GM23338 (cell line): ENCODE data around the gene MOGAT1. TPM values are rescaled to one million over a fixed set of nuclear protein-coding genes. Genes with fewer than 3 reads are reported as not detected.

ENCODE experiments used
- ATAC-seq: fragments of 200-7000 bp; cut with Tn5 transposase; 3 replicates; pipeline ENCODE4 v1.9.1; 2020
- DNase-seq: peaks from one replicate; pipeline ENCODE4 v3.0.0-alpha.2; 2015; ENCODE audit warnings: low spot score
- H2AFZ ChIP-seq: fragments of 200-600 bp; sonication (generic); 2 replicates; pipeline ENCODE4 v1.8.0; 2016; ENCODE audit warnings: antibody characterized with exemption, mild to moderate bottlenecking, moderate library complexity
- H3F3A ChIP-seq: fragments of 200-600 bp; sonication (generic); replicated peaks from 2 replicates; pipeline ENCODE4 v1.8.0; 2017; ENCODE audit warnings: antibody characterized with exemption, mixed run types, low read depth
- H3K27ac ChIP-seq: fragments of 200-600 bp; sonication (generic); 2 replicates; pipeline ENCODE4 v1.6.1; 2016; ENCODE audit warnings: low read depth
- H3K27me3 ChIP-seq: fragments of 200-600 bp; sonication (generic); 2 replicates; pipeline ENCODE4 v1.8.0; 2016; ENCODE audit warnings: mild to moderate bottlenecking, mixed run types, moderate library complexity; ENCODE audit not compliant: insufficient read depth
- H3K36me3 ChIP-seq: fragments of 200-600 bp; sonication (generic); 2 replicates; pipeline ENCODE4 v1.8.0; 2016; ENCODE audit warnings: mild to moderate bottlenecking; ENCODE audit not compliant: insufficient read depth
- H3K4me1 ChIP-seq: fragments of 200-600 bp; sonication (generic); 2 replicates; pipeline ENCODE4 v1.8.0; 2016; ENCODE audit warnings: mild to moderate bottlenecking, moderate library complexity; ENCODE audit not compliant: insufficient read depth
- H3K4me2 ChIP-seq: fragments of 200-600 bp; sonication (generic); 2 replicates; pipeline ENCODE4 v1.7.1; 2017; ENCODE audit warnings: mixed run types
- H3K4me3 ChIP-seq: fragments of 200-600 bp; sonication (generic); 2 replicates; pipeline ENCODE4 v1.6.1; 2016; ENCODE audit warnings: mixed run types
- H3K79me2 ChIP-seq: fragments of 200-600 bp; sonication (generic); replicated peaks from 2 replicates; pipeline ENCODE4 v1.8.0; 2017; ENCODE audit warnings: mild to moderate bottlenecking; ENCODE audit not compliant: insufficient read depth
- H3K9me2 ChIP-seq: fragments of 200-600 bp; sonication (generic); 2 replicates; pipeline ENCODE4 v1.8.0; 2017; ENCODE audit not compliant: insufficient read depth
- H4K20me1 ChIP-seq: fragments of 200-600 bp; sonication (generic); replicated peaks from 2 replicates; pipeline ENCODE4 v1.8.0; 2017; ENCODE audit warnings: mild to moderate bottlenecking; ENCODE audit not compliant: insufficient read depth
- H3K27ac Mint-ChIP-seq: 2 replicates; pipeline ENCODE4 v1.8.0; 2020; ENCODE audit warnings: inconsistent platforms, mild to moderate bottlenecking, moderate library complexity, mixed read lengths
- H3K27me3 Mint-ChIP-seq: 3 replicates; pipeline ENCODE4 v1.8.0; 2022; ENCODE audit warnings: low read depth, mild to moderate bottlenecking, moderate library complexity, mixed read lengths, inconsistent platforms; ENCODE audit not compliant: insufficient read depth, poor library complexity
- H3K36me3 Mint-ChIP-seq: 3 replicates; pipeline ENCODE4 v1.8.0; 2021; ENCODE audit warnings: low read depth, mild to moderate bottlenecking, inconsistent platforms, moderate library complexity, mixed read lengths
- H3K4me1 Mint-ChIP-seq: 3 replicates; pipeline ENCODE4 v1.8.0; 2020; ENCODE audit warnings: mild to moderate bottlenecking, inconsistent platforms, mixed read lengths
- H3K4me3 Mint-ChIP-seq: 3 replicates; pipeline ENCODE4 v1.8.0; 2021; ENCODE audit warnings: moderate library complexity, mild to moderate bottlenecking, inconsistent platforms, mixed read lengths
- H3K9me3 Mint-ChIP-seq: 3 replicates; pipeline ENCODE4 v1.8.0; 2020; ENCODE audit warnings: moderate library complexity, mild to moderate bottlenecking, inconsistent platforms, mixed read lengths
- CREB1 ChIP-seq: fragments of 250-450 bp; sonication (Bioruptor Pico); IDR thresholded peaks from 2 replicates; pipeline ENCODE4 v1.5.0; 2020; ENCODE audit warnings: low read depth, mild to moderate bottlenecking, moderate library complexity
- EZH2 ChIP-seq: fragments of 200-600 bp; sonication (generic); IDR thresholded peaks from one replicate; pipeline ENCODE4 v1.8.0; 2017; ENCODE audit warnings: antibody characterized with exemption, mild to moderate bottlenecking, low read depth; ENCODE audit not compliant: unreplicated experiment
- EZH2phosphoT487 ChIP-seq: fragments of 200-600 bp; sonication (generic); IDR thresholded peaks from one replicate; pipeline ENCODE4 v1.8.1; 2018; ENCODE audit warnings: antibody characterized with exemption; ENCODE audit not compliant: unreplicated experiment
- JUNB ChIP-seq: IDR thresholded peaks from one replicate; pipeline ENCODE4 v1.6.1; 2016; ENCODE audit warnings: antibody characterized with exemption; ENCODE audit not compliant: unreplicated experiment
- NANOG ChIP-seq: IDR thresholded peaks from 2 replicates; pipeline ENCODE4 v1.6.1; 2016; ENCODE audit warnings: antibody characterized with exemption, borderline replicate concordance
- POLR2AphosphoS5 ChIP-seq: IDR thresholded peaks from 2 replicates; pipeline ENCODE4 v1.6.1; 2016; ENCODE audit warnings: antibody characterized with exemption, low read depth
- STAT1 ChIP-seq: IDR thresholded peaks from one replicate; pipeline ENCODE4 v1.6.1; 2016; ENCODE audit warnings: antibody characterized with exemption; ENCODE audit not compliant: unreplicated experiment
- ZNF114 ChIP-seq: fragments of 250-450 bp; sonication (Bioruptor Pico); IDR thresholded peaks from 2 replicates; pipeline ENCODE4 v1.5.0; 2020; ENCODE audit warnings: mild to moderate bottlenecking, moderate library complexity
- ZNF331 ChIP-seq: fragments of 250-450 bp; sonication (Bioruptor Pico); IDR thresholded peaks from 2 replicates; pipeline ENCODE4 v1.5.0; 2020; ENCODE audit warnings: low read depth, mild to moderate bottlenecking, moderate library complexity
- polyA plus RNA-seq: library from polyadenylated mRNA; unstranded; fragments of >200 nt; fragmentation: Nextera tagmentation; extraction: Ambion mirVana; gene quantifications from 2 replicates; pipeline ENCODE4 v1.2.1, GENCODE V29; 2016
- total RNA-seq: library from RNA; depleted of rRNA; stranded (reverse); fragments of >200 nt; shearing (Covaris generic); gene quantifications from 2 replicates; pipeline ENCODE4 v1.2.3, GENCODE V29; 2014
- TF ChIP-seq, protein P1 (sequence below): fragments of 250-450 bp; sonication (Bioruptor Pico); IDR thresholded peaks from 2 replicates; pipeline ENCODE4 v1.5.0; 2020; ENCODE audit warnings: mild to moderate bottlenecking, moderate library complexity
- TF ChIP-seq, protein P2 (sequence below): IDR thresholded peaks from one replicate; pipeline ENCODE4 v1.6.1; 2018; ENCODE audit warnings: antibody characterized with exemption; ENCODE audit not compliant: unreplicated experiment

MOGAT1 gene
- total and polyA plus RNA-seq, 2 experiments from 2014 or later = 0.86 to 0.94 TPM

DNA sequence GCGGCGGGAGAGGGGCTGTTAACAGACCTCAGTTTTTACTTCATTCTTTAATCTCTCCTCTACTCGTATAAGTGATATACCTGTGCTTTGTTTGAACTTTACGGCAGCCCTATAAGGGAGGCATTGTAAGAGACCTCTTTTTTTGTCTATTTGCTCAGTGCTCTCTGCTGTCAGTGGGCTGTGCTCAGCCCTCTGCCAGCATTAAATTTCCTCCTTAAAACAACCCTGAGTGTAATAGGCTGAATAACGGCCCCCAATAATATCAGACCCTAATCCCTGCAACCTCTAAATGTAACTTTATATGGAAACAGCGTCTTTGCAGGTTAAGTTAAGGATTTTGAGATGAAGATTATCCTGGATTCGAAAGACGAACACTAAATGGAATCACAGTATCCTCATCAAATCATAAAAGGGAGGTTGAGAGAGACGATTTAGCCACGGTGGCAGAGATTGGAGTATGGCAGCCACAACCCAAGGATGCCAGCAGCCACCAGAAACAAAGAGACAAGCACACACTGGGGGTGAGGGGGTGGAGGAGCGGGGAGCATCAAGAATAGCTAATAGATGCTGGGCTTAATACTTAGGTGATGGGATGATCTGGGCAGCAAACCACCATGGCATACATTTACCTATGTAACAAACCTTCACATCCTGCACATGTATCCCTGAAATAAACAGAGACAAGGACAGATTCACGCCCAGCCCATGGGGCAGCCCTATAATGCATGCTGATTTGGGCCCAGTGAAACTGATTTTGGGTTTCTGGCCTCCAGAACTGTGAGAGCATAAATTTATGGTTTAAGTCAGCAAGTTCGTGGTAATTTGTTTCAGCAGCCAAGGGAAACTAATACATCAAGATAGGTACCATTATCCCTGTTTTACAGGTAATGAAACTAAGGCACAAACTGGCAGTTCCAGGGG, 14.7 kb upstream of the MOGAT1 start:
- no peaks in the 10 kb centered on the region for H3K27me3 ChIP-seq
- H3K4me1 Mint-ChIP-seq = peaks cover 21% of the 10 kb centered on the region; the same call in 2 of the 3 replicates
- H3K79me2 ChIP-seq = peaks cover 44% of the 10 kb centered on the region
- no peaks in the 10 kb centered on the region for H3K9me2 ChIP-seq
- H3K27me3 Mint-ChIP-seq = peaks cover 7% of the 10 kb centered on the region
- no peaks in the 10 kb centered on the region for H3K36me3 ChIP-seq
- no peak for TF ChIP-seq CREB1
- no peak for TF ChIP-seq ZNF114
- peak overlapping the region; percentile 88 for H3K4me2 ChIP-seq
- H3K4me3 ChIP-seq = peak overlapping the region; percentile 80
- H4K20me1 ChIP-seq = peaks cover 5% of the 10 kb centered on the region; the same call in 1 of the 2 replicates
- DNase-seq (peak; percentile 18), ATAC-seq (peak; percentile 68)
- H2AFZ ChIP-seq = peak overlapping the region; percentile 15; the same call in 1 of the 2 replicates
- peaks cover 13% of the 10 kb centered on the region; the same call in 1 of the 2 replicates for H3K4me1 ChIP-seq
- peaks cover 3% of the 10 kb centered on the region; the same call in 2 of the 3 replicates for H3K9me3 Mint-ChIP-seq
- H3K4me3 Mint-ChIP-seq = peak overlapping the region; percentile 100
- H3F3A ChIP-seq = no peaks in the 10 kb centered on the region
- peaks cover 6% of the 10 kb centered on the region; the same call in 2 of the 3 replicates for H3K36me3 Mint-ChIP-seq
- no peak overlapping the region for H3K27ac ChIP-seq
- H3K27ac Mint-ChIP-seq = peak overlapping the region; percentile 100

DNA sequence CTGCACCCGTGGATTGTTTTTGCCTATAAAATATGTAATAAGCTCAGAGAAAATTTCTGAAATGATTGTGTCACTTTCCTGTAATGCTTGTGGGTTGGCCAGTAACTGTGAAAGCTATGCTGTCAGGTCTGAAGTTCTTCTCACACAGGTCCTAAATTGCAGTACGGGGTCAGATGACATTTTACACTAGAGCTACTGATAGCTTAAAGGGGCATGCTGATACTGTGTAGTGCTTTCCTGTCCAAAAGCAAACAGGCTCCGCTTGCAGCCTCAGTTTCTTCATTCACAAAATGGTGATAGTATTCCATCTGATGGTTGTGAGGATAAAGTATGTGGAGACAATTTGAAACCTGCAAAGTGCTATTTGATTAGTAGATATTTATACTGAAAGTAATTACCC, 8.0 kb upstream of the MOGAT1 start:
- Mint-ChIP-seq H3K4me3 (no peak overlapping the region), H3K36me3 (no peaks in the 10 kb centered on the region), H3K27ac (no peak overlapping the region), H3K4me1 (peaks cover 7% of the 10 kb centered on the region; the same call in 2 of the 3 replicates), H3K27me3 (peaks cover 3% of the 10 kb centered on the region), H3K9me3 (peaks cover 3% of the 10 kb centered on the region; the same call in 2 of the 3 replicates)
- no peaks in the 10 kb centered on the region for H4K20me1 ChIP-seq
- H3K79me2 ChIP-seq = no peaks in the 10 kb centered on the region
- no peak overlapping the region for H3K4me2 ChIP-seq
- H3K4me3 ChIP-seq = no peak overlapping the region
- no peak overlapping the region for H2AFZ ChIP-seq
- no peaks in the 10 kb centered on the region for H3K9me2 ChIP-seq
- H3F3A ChIP-seq = no peaks in the 10 kb centered on the region
- no peaks in the 10 kb centered on the region for H3K36me3 ChIP-seq
- H3K27me3 ChIP-seq = no peaks in the 10 kb centered on the region
- H3K4me1 ChIP-seq = no peaks in the 10 kb centered on the region
- no peak overlapping the region for H3K27ac ChIP-seq
- no peak for DNase-seq
- no peak for ATAC-seq
- TF ChIP-seq, protein P1, sequence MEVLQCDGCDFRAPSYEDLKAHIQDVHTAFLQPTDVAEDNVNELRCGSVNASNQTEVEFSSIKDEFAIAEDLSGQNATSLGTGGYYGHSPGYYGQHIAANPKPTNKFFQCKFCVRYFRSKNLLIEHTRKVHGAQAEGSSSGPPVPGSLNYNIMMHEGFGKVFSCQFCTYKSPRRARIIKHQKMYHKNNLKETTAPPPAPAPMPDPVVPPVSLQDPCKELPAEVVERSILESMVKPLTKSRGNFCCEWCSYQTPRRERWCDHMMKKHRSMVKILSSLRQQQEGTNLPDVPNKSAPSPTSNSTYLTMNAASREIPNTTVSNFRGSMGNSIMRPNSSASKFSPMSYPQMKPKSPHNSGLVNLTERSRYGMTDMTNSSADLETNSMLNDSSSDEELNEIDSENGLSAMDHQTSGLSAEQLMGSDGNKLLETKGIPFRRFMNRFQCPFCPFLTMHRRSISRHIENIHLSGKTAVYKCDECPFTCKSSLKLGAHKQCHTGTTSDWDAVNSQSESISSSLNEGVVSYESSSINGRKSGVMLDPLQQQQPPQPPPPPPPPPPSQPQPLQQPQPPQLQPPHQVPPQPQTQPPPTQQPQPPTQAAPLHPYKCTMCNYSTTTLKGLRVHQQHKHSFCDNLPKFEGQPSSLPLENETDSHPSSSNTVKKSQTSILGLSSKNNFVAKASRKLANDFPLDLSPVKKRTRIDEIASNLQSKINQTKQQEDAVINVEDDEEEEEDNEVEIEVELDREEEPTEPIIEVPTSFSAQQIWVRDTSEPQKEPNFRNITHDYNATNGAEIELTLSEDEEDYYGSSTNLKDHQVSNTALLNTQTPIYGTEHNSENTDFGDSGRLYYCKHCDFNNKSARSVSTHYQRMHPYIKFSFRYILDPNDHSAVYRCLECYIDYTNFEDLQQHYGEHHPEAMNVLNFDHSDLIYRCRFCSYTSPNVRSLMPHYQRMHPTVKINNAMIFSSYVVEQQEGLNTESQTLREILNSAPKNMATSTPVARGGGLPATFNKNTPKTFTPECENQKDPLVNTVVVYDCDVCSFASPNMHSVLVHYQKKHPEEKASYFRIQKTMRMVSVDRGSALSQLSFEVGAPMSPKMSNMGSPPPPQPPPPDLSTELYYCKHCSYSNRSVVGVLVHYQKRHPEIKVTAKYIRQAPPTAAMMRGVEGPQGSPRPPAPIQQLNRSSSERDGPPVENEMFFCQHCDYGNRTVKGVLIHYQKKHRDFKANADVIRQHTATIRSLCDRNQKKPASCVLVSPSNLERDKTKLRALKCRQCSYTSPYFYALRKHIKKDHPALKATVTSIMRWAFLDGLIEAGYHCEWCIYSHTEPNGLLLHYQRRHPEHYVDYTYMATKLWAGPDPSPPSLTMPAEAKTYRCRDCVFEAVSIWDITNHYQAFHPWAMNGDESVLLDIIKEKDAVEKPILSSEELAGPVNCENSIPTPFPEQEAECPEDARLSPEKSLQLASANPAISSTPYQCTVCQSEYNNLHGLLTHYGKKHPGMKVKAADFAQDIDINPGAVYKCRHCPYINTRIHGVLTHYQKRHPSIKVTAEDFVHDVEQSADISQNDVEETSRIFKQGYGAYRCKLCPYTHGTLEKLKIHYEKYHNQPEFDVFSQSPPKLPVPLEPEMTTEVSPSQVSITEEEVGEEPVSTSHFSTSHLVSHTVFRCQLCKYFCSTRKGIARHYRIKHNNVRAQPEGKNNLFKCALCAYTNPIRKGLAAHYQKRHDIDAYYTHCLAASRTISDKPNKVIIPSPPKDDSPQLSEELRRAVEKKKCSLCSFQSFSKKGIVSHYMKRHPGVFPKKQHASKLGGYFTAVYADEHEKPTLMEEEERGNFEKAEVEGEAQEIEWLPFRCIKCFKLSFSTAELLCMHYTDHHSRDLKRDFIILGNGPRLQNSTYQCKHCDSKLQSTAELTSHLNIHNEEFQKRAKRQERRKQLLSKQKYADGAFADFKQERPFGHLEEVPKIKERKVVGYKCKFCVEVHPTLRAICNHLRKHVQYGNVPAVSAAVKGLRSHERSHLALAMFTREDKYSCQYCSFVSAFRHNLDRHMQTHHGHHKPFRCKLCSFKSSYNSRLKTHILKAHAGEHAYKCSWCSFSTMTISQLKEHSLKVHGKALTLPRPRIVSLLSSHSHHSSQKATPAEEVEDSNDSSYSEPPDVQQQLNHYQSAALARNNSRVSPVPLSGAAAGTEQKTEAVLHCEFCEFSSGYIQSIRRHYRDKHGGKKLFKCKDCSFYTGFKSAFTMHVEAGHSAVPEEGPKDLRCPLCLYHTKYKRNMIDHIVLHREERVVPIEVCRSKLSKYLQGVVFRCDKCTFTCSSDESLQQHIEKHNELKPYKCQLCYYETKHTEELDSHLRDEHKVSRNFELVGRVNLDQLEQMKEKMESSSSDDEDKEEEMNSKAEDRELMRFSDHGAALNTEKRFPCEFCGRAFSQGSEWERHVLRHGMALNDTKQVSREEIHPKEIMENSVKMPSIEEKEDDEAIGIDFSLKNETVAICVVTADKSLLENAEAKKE (CRISPR knock-in tag) = no peak
- TF ChIP-seq NANOG (no peak), POLR2AphosphoS5 (no peak), STAT1 (no peak), ZNF114 (no peak), CREB1 (no peak), ZNF331 (no peak), EZH2 (no peak), EZH2phosphoT487 (no peak), JUNB (no peak)
- TF ChIP-seq, protein P2, sequence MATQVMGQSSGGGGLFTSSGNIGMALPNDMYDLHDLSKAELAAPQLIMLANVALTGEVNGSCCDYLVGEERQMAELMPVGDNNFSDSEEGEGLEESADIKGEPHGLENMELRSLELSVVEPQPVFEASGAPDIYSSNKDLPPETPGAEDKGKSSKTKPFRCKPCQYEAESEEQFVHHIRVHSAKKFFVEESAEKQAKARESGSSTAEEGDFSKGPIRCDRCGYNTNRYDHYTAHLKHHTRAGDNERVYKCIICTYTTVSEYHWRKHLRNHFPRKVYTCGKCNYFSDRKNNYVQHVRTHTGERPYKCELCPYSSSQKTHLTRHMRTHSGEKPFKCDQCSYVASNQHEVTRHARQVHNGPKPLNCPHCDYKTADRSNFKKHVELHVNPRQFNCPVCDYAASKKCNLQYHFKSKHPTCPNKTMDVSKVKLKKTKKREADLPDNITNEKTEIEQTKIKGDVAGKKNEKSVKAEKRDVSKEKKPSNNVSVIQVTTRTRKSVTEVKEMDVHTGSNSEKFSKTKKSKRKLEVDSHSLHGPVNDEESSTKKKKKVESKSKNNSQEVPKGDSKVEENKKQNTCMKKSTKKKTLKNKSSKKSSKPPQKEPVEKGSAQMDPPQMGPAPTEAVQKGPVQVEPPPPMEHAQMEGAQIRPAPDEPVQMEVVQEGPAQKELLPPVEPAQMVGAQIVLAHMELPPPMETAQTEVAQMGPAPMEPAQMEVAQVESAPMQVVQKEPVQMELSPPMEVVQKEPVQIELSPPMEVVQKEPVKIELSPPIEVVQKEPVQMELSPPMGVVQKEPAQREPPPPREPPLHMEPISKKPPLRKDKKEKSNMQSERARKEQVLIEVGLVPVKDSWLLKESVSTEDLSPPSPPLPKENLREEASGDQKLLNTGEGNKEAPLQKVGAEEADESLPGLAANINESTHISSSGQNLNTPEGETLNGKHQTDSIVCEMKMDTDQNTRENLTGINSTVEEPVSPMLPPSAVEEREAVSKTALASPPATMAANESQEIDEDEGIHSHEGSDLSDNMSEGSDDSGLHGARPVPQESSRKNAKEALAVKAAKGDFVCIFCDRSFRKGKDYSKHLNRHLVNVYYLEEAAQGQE = no peak
